Lower lobe of right lung (tissue), 2 donors: Measurements from ENCODE around the gene SPINK2. TPM values are rescaled to one million over a fixed set of nuclear protein-coding genes. Genes with fewer than 3 reads are reported as not detected.

Source experiments
- ATAC-seq, 2 donors: fragments of 200-7000 bp; cut with Tn5 transposase; one replicate each; pipeline ENCODE4 v1.9.1; 2020 to 2022; ENCODE audit warnings: mild to moderate bottlenecking in 2 of 2, moderate library complexity in 2 of 2
- DNase-seq: peaks from one replicate; pipeline ENCODE4 v3.0.0-alpha.2; 2020
- H3K27ac ChIP-seq: fragments of 200-600 bp; one replicate; pipeline ENCODE4 v1.8.0; 2022
- H3K27me3 ChIP-seq: fragments of 200-600 bp; one replicate; pipeline ENCODE4 v1.8.0; 2022; ENCODE audit warnings: low read depth
- H3K36me3 ChIP-seq: fragments of 200-600 bp; one replicate; pipeline ENCODE4 v1.8.0; 2022; ENCODE audit warnings: mild to moderate bottlenecking
- H3K4me1 ChIP-seq: fragments of 200-600 bp; one replicate; pipeline ENCODE4 v1.8.0; 2022
- H3K4me3 ChIP-seq: fragments of 200-600 bp; one replicate; pipeline ENCODE4 v1.8.0; 2022; ENCODE audit warnings: mild to moderate bottlenecking
- H3K9me3 ChIP-seq: fragments of 200-600 bp; one replicate; pipeline ENCODE4 v1.8.0; 2022
- CTCF ChIP-seq: fragments of 200-600 bp; IDR thresholded peaks from one replicate; pipeline ENCODE4 v1.8.0; 2022; ENCODE audit warnings: antibody characterized with exemption, mild to moderate bottlenecking
- intact Hi-C: fragments of 100-400 bp; cut with DNase I; formaldehyde crosslinking; loops from one replicate; pipeline ENCODE4 v1.11.0; 2022
- long read RNA-seq: library from polyadenylated mRNA; unstranded; transcript quantifications from one replicate; pipeline ENCODE4 v2.0.0, GENCODE V29; 2021
- total RNA-seq: library from RNA; stranded (reverse); fragmentation: NEBNext Ultra II Directional; extraction: Animal tissue kit (Norgen Biotek cat#: 25700); gene quantifications from one replicate; pipeline ENCODE4 v1.2.1, GENCODE V29; 2021
- donor health status: DM: no; HTN: yes; CAD: no; lungs with severe emphysema.

The SPINK2 gene
- total RNA-seq = not detected
- long read RNA-seq = 0 reads

GRCh38 chr4:56821381-56822243 lies at the start of gene SPINK2:
Gene SPINK2 (minus strand): TSS chr4:56821701. CDS start chr4:56821662, 39 bp downstream.
- Histone ChIP-seq H3K4me3 (peak within 1 kb of the TSS; percentile 51), H3K9me3 (no peaks in the 10 kb centered on the region), H3K36me3 (no peaks in the 10 kb centered on the region), H3K4me1 (peaks cover 4% of the 10 kb centered on the region), H3K27me3 (peaks cover 26% of the 10 kb centered on the region), H3K27ac (no peak within 1 kb of the TSS)
- peak; percentile 85 to 94 for ATAC-seq
- TF ChIP-seq CTCF = no peak
- peak; percentile 54 for DNase-seq
- intact Hi-C loops = no loop called here

GRCh38 chr4:56870946-56871345 lies 49.4 kb upstream of the SPINK2 start:
- Histone ChIP-seq H3K4me3 (no peak overlapping the region), H3K27me3 (no peaks in the 10 kb centered on the region), H3K36me3 (no peaks in the 10 kb centered on the region), H3K9me3 (no peaks in the 10 kb centered on the region), H3K27ac (no peak overlapping the region), H3K4me1 (no peaks in the 10 kb centered on the region)
- DNase-seq (no peak), ATAC-seq (no peak)
- intact Hi-C loops = no loop called here
- TF ChIP-seq CTCF = no peak

GRCh38 chr4:56863441-56864139 lies 42.1 kb upstream of the SPINK2 start:
- Histone ChIP-seq H3K4me1 (no peaks in the 10 kb centered on the region), H3K27me3 (no peaks in the 10 kb centered on the region), H3K4me3 (no peak overlapping the region), H3K36me3 (no peaks in the 10 kb centered on the region), H3K9me3 (no peaks in the 10 kb centered on the region), H3K27ac (no peak overlapping the region)
- ATAC-seq (no peak), DNase-seq (no peak)
- intact Hi-C loops = no loop called here
- no peak for TF ChIP-seq CTCF

- intact Hi-C loops = no loop called here
- H3K36me3 ChIP-seq = no peaks in the 10 kb centered on the region
- ATAC-seq (no peak), DNase-seq (no peak)
- no peaks in the 10 kb centered on the region for H3K27me3 ChIP-seq
- TF ChIP-seq CTCF = no peak
- no peak overlapping the region for H3K27ac ChIP-seq
- no peak overlapping the region for H3K4me3 ChIP-seq
- H3K9me3 ChIP-seq = no peaks in the 10 kb centered on the region
- H3K4me1 ChIP-seq = no peaks in the 10 kb centered on the region
Observed at GRCh38 chr4:56861360-56861759, 39.9 kb upstream of the SPINK2 start.

GRCh38 chr4:56860781-56861180 lies 39.3 kb upstream of the SPINK2 start:
- Histone ChIP-seq H3K36me3 (no peaks in the 10 kb centered on the region), H3K4me3 (no peak overlapping the region), H3K9me3 (no peaks in the 10 kb centered on the region), H3K27ac (no peak overlapping the region), H3K4me1 (no peaks in the 10 kb centered on the region), H3K27me3 (no peaks in the 10 kb centered on the region)
- no peak for TF ChIP-seq CTCF
- no peak for DNase-seq
- intact Hi-C loops = no loop called here
- no peak for ATAC-seq
